Thoracic aorta (tissue), 2 donors: ENCODE results near the gene CD83. TPM values are rescaled to one million over a fixed set of nuclear protein-coding genes. Genes with fewer than 3 reads are reported as not detected.
A peak's percentile ranks its signal among the peaks of the same experiment; 100 is the strongest.

ENCODE experiments used
- ATAC-seq: fragments of 150-250 bp; one replicate; pipeline ENCODE4 v1.8.0; 2017; ENCODE audit warnings: low read depth; ENCODE audit not compliant: insufficient number of reproducible peaks, low FRiP score
- DNase-seq: peaks from one replicate; pipeline ENCODE4 v3.0.0-alpha.2; 2020; ENCODE audit warnings: low spot score
- H3K27ac ChIP-seq, 2 donors: fragments of 200-600 bp; sonication (generic); 1 replicate in 1 of 2; 2 replicates in 1 of 2; pipeline ENCODE4 v1.5.1; 2016; ENCODE audit warnings: mild to moderate bottlenecking in 2 of 2, moderate library complexity in 2 of 2
- H3K27me3 ChIP-seq: fragments of 200-600 bp; sonication (generic); replicated peaks from 2 replicates; pipeline ENCODE4 v1.6.0; 2016; ENCODE audit warnings: mild to moderate bottlenecking; ENCODE audit not compliant: insufficient read depth
- H3K36me3 ChIP-seq: fragments of 200-600 bp; sonication (generic); one replicate; pipeline ENCODE4 v1.5.1; 2016
- H3K4me1 ChIP-seq, 2 donors: fragments of 200-600 bp; sonication (generic); 1 replicate in 1 of 2; 2 replicates in 1 of 2; pipeline versions ENCODE4 v1.5.1 to v1.6.0; 2016; ENCODE audit warnings: low read depth in 2 of 2, mild to moderate bottlenecking in 1 of 2; ENCODE audit not compliant: control insufficient read depth in 1 of 2
- H3K4me3 ChIP-seq: fragments of 200-600 bp; sonication (generic); 2 replicates; pipeline ENCODE4 v1.5.1; 2016; ENCODE audit warnings: mild to moderate bottlenecking
- H3K9me3 ChIP-seq: fragments of 200-600 bp; sonication (generic); 2 replicates; pipeline ENCODE4 v1.5.1; 2016
- CTCF ChIP-seq: fragments of 200-600 bp; sonication (generic); IDR thresholded peaks from one replicate; pipeline ENCODE4 v1.5.1; 2019; ENCODE audit warnings: antibody characterized with exemption
- total RNA-seq, 2 donors: library from RNA; depleted of rRNA; stranded (reverse); fragments of >200 nt; gene quantifications; one replicate each; pipeline versions ENCODE4 v1.1.0 to v1.2.3, GENCODE V29; 2016

The CD83 gene
- total RNA-seq, 2 donors from 2014 or later = 1.1 to 8.0 TPM

DNA sequence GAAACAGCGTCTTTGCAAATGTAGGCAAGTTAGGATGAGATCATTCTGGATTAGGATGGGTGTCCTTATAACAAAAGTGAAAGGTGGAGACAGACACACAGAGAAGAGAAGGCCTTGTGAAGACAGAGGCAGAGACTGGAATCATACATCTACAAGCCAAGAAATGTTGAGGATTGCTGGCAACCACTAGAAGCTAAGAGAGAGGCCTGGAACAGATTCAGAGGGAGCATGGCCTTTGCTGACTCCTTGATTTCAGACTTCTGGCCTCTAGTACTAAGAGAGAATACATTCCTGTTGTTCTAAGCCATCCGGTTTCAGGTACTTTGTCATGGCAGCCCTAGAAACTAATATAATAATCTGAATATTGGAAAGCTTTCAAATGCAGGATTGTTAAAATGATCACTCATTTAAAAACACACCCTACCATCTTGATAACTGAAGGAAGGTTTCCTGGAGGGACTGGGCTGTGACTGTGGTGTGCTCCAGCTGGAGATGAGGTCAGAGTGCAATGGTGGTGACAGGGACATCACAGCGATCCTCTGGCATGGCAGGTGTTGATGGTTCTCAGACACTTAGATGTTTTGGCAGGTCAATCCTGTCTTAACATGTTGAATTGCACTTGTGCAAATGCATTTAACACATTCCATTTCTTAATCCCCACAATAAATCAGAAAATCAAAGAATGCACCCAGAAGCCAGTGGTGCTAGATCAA lies 25.1 kb downstream of the CD83 start:
- Histone ChIP-seq H3K27ac (no peak overlapping the region), H3K4me3 (no peak overlapping the region), H3K4me1 (peaks cover 0 to under 1% of the 10 kb centered on the region in 2 donors), H3K27me3 (no peaks in the 10 kb centered on the region), H3K9me3 (no peaks in the 10 kb centered on the region), H3K36me3 (no peaks in the 10 kb centered on the region)
- ATAC-seq (no peak), DNase-seq (no peak)
- TF ChIP-seq CTCF = no peak

DNA sequence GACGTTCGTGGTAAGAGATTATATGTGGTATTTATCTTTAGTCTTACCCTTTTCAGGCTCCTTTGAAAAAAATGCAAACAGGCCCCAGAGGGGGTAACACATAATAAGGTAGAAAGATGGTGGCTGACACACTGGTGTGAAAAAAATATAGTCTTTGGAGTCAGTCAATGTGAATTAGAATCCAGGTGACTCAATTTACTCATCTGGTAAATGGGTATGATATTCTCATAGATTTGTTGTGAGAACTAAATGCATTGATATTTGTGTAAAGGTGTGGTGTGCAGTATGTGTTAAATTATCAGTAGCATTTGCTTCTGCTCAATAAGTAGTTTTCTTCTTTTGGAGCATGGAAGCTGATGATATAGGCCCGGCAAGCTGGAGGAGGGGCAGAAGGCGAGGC lies 25.7 kb downstream of the CD83 start:
- DNase-seq (no peak), ATAC-seq (no peak)
- H3K9me3 ChIP-seq = no peaks in the 10 kb centered on the region
- no peak for TF ChIP-seq CTCF
- peaks cover 0 to 7% of the 10 kb centered on the region in 2 donors for H3K4me1 ChIP-seq
- no peaks in the 10 kb centered on the region for H3K36me3 ChIP-seq
- H3K27ac ChIP-seq = no peak overlapping the region
- no peaks in the 10 kb centered on the region for H3K27me3 ChIP-seq
- no peak overlapping the region for H3K4me3 ChIP-seq

GRCh38 chr6:14144678-14145113 lies 27.1 kb downstream of the CD83 start:
- no peak for DNase-seq
- Histone ChIP-seq H3K9me3 (no peaks in the 10 kb centered on the region), H3K4me1 (peaks cover 0 to 21% of the 10 kb centered on the region in 2 donors), H3K4me3 (no peak overlapping the region), H3K27ac (no peak overlapping the region), H3K36me3 (no peaks in the 10 kb centered on the region), H3K27me3 (no peaks in the 10 kb centered on the region)
- peak; percentile 87 for TF ChIP-seq CTCF
- no peak for ATAC-seq

DNA sequence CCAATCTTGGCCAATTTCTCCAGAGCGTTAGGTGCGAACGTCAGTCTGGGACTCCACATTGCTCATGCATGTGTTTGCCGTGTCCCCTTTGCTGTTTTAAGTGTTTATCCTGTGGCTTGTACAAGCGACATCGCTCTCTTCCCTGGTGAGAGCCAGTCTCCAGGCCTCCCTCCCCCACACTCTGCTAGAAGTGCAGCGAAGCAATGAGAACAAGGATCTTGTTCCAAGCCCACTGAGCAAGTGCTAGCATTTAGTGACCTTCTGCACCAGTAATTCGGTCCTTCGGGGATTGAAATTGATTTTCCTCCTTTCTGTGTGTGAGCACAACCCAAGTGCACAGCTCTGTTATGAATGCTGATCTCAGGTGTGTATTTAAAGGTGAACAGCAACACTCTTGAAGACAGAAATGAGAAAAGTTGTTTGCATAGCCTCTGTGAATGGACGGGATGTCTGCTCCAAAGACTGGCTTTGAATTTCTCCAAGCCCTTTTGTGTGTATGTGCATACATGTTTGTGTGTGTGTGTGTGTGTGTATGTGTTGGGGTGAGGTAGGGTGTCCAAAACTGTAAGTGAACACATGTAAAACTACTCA lies 29.0 kb downstream of the CD83 start:
- Histone ChIP-seq H3K4me1 (peaks cover 0 to 28% of the 10 kb centered on the region in 2 donors), H3K4me3 (no peak overlapping the region), H3K27ac (no peak overlapping the region), H3K27me3 (no peaks in the 10 kb centered on the region), H3K36me3 (no peaks in the 10 kb centered on the region), H3K9me3 (no peaks in the 10 kb centered on the region)
- ATAC-seq (no peak), DNase-seq (no peak)
- no peak for TF ChIP-seq CTCF

DNA sequence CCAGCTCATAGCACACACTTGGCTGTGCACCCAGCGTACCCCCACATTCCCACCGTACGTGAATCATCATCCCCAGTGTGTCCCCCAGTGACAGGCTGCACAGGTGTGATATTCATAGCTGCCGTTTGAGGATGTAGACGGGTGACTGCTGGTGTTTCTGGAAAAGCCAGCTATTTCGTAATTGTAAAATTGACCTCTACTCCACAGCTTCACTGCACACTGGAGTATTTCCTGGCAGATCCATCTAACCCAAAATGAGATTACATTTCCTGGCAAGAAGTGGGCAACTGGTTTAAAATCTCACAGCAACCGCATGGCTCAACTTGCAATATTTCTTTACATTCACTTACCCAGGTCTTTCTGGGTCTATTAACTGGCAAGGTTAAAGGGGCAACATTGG lies 30.3 kb downstream of the CD83 start:
- H3K27me3 ChIP-seq = no peaks in the 10 kb centered on the region
- no peak overlapping the region for H3K4me3 ChIP-seq
- H3K36me3 ChIP-seq = no peaks in the 10 kb centered on the region
- ATAC-seq = no peak
- peaks cover 0 to 28% of the 10 kb centered on the region in 2 donors for H3K4me1 ChIP-seq
- H3K9me3 ChIP-seq = no peaks in the 10 kb centered on the region
- no peak overlapping the region for H3K27ac ChIP-seq
- TF ChIP-seq CTCF = no peak
- DNase-seq = no peak
